ENCODE results near the gene RS1.

RS1 gene

GRCh38 chrX:18596096-18596495, 75.8 kb downstream of the RS1 start:
- no peak for DNase-seq

GRCh38 chrX:18594079-18594478, 77.8 kb downstream of the RS1 start:
- no peak for DNase-seq

GRCh38 chrX:18591834-18592233, 80.1 kb downstream of the RS1 start:
- DNase-seq, result no peak

All from activated CD4-positive, alpha-beta T cell treated with anti-CD3 and anti-CD28 coated beads for 1 hour (primary cell).